ENCODE measurements around the gene BRWD1.

BRWD1 gene

DNA sequence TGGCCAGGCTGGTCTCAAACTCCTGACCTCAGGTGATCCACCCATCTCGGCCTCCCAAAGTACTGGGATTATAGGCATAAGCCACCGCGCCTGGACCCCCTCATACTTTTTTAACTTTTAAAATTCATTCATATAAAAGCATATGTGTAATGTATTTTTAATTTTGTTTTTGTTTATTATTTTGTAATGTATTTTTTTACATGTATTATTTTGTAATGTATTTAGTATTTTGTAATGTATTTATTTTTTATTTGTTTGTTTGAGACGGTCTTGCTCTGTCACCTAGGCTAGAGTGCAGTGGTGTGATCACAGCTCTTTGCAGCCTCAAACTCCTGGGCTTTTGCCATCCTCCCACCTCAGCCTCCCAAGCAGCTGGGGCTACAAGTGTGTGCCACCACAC is 12.0 kb upstream of the BRWD1 start:
- no peaks in the 10 kb centered on the region for H3K27me3 ChIP-seq (ENCODE audit: insufficient read depth, low read length)
- no peak overlapping the region for H3K4me3 ChIP-seq (ENCODE audit: low read length)
- no peaks in the 10 kb centered on the region for H3K4me1 ChIP-seq (ENCODE audit: insufficient read depth, low read length)
- no peaks in the 10 kb centered on the region for H3K36me3 ChIP-seq (ENCODE audit: insufficient read depth, low read depth, low read length)
- no peaks in the 10 kb centered on the region for H3K9me3 ChIP-seq (ENCODE audit: insufficient read depth, low read depth, low read length)
- no peak overlapping the region for H3K27ac ChIP-seq (ENCODE audit: low read length)
- no peak overlapping the region for H3K9ac ChIP-seq (ENCODE audit: low read depth, low read length)

DNA sequence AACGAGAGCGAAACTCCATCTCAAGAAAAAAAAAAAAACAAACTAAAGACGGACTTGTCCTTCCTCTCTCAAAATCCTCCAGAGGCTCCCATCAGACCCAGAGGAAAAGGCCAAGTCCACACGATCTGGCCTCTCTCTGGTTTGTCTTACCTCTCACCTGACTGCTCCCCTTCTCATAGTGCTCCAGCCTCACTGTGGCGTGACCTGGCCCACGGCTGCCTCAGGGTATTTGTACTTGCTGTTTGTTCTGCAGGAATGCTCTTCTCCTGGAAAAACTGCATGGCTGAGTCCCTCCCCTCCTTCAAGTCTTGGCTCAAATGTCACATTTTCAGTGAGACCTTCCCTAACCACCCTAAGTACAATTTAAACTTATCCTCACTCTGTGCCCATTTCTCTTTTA is 8.0 kb upstream of the BRWD1 start:
- H3K9me3 ChIP-seq (ENCODE audit: insufficient read depth, low read depth, low read length) = no peaks in the 10 kb centered on the region
- H3K27me3 ChIP-seq (ENCODE audit: insufficient read depth, low read length) = no peaks in the 10 kb centered on the region
- no peak overlapping the region for H3K27ac ChIP-seq (ENCODE audit: low read length)
- no peaks in the 10 kb centered on the region for H3K36me3 ChIP-seq (ENCODE audit: insufficient read depth, low read depth, low read length)
- no peaks in the 10 kb centered on the region for H3K4me1 ChIP-seq (ENCODE audit: insufficient read depth, low read length)
- H3K4me3 ChIP-seq (ENCODE audit: low read length) = no peak overlapping the region
- H3K9ac ChIP-seq (ENCODE audit: low read depth, low read length) = no peak overlapping the region

DNA sequence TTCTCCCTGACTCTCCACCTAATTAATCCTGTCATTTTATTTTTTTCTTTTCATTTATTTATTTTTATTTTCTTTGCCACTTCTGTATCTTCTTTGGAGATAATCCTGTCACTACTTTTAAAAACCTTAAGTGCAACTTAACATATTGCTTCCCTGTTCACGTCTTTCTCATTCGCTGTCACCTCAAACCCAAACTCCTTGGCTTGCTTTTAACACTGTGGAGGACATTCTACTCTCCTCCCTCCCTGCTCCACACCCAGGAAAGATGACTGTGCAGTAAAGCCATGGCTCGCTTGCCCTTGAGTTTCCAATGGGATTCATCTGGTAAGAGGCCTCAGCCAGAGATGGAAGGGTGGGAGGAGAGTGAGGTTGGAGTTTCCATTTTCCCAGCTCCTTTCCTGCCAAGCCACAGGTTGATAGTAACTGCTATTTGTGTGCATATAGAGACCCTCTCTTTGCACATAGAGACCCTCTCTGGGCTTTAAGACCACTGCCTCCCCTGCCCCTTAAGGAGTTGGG is 6.4 kb upstream of the BRWD1 start:
- Histone ChIP-seq H3K9me3 (ENCODE audit: insufficient read depth, low read depth, low read length) (no peaks in the 10 kb centered on the region), H3K27ac (ENCODE audit: low read length) (no peak overlapping the region), H3K36me3 (ENCODE audit: insufficient read depth, low read depth, low read length) (no peaks in the 10 kb centered on the region), H3K9ac (ENCODE audit: low read depth, low read length) (no peak overlapping the region), H3K27me3 (ENCODE audit: insufficient read depth, low read length) (no peaks in the 10 kb centered on the region), H3K4me3 (ENCODE audit: low read length) (no peak overlapping the region), H3K4me1 (ENCODE audit: insufficient read depth, low read length) (no peaks in the 10 kb centered on the region)

DNA sequence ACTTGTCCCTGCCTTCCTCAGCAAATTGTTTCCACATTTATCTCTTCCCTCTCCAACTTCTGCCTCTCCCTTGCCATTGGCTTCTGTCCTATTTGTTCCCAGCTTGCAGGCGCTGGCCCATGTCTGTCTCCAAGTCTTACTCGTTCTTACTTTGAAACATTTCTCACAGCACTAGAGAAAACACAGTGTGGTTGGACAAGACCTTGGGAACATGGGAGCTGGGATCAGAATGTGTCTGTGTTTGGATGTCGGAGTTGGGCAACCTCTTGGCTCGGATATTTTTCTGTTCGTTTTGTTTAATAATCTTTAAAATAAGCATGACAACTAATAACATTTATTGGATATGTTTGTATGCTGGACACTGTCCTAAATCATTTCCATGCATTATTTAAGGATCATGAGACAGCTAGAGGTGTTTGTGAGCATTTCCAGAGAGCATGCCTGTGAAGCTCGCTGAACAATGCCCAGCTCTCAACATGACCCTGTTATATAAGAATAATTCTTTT is 5.9 kb upstream of the BRWD1 start:
- no peak overlapping the region for H3K27ac ChIP-seq (ENCODE audit: low read length)
- H3K9me3 ChIP-seq (ENCODE audit: insufficient read depth, low read depth, low read length) = no peaks in the 10 kb centered on the region
- H3K4me1 ChIP-seq (ENCODE audit: insufficient read depth, low read length) = peaks cover 3% of the 10 kb centered on the region; the same call in 1 of the 2 replicates
- no peak overlapping the region for H3K9ac ChIP-seq (ENCODE audit: low read depth, low read length)
- no peaks in the 10 kb centered on the region for H3K36me3 ChIP-seq (ENCODE audit: insufficient read depth, low read depth, low read length)
- no peak overlapping the region for H3K4me3 ChIP-seq (ENCODE audit: low read length)
- H3K27me3 ChIP-seq (ENCODE audit: insufficient read depth, low read length) = no peaks in the 10 kb centered on the region

DNA sequence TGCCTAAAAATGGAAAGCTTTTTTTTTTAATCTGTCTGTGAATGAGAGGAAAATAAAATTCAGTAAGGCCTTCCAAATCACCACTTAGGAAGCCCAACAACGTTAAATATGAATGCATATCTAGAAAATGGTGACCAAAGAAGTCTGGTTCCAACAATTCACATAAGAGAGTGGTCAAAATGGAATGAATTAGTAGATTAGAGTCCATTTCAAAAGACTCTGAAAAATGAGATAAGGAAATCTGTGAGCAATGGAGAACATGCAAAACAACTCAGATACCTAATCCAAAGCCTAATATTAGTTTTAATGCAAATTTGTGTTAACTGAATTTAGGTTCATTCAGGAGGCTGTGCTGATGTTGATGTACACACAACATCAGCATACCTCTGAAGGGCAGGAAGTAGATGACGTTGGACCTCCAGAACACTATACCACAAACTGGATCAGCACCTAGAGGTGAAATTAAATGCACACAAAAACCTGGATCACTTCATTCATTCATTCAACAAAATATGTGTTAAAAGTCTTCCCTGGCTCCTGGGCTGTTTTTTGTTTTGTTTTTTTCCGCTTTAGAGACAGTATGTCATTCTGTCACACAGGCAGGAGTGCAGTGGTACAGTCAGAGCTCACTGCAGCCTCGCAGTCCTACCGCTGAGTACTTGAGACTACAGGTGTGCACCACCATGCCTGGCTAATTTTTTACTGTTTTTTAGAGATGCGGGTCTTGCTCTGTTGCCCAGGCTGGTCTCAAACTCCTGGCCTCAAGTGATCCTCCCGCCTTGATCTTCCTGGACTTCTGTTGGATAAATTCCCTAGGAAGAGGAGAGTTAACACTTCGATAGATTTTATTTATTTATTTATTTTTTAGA is 4.9 kb upstream of the BRWD1 start:
- H3K9me3 ChIP-seq (ENCODE audit: insufficient read depth, low read depth, low read length) = no peaks in the 10 kb centered on the region
- H3K9ac ChIP-seq (ENCODE audit: low read depth, low read length) = no peak overlapping the region
- H3K27ac ChIP-seq (ENCODE audit: low read length) = no peak overlapping the region
- H3K4me1 ChIP-seq (ENCODE audit: insufficient read depth, low read length) = peaks cover 3% of the 10 kb centered on the region; the same call in 1 of the 2 replicates
- no peak overlapping the region for H3K4me3 ChIP-seq (ENCODE audit: low read length)
- H3K36me3 ChIP-seq (ENCODE audit: insufficient read depth, low read depth, low read length) = no peaks in the 10 kb centered on the region
- no peaks in the 10 kb centered on the region for H3K27me3 ChIP-seq (ENCODE audit: insufficient read depth, low read length)

DNA sequence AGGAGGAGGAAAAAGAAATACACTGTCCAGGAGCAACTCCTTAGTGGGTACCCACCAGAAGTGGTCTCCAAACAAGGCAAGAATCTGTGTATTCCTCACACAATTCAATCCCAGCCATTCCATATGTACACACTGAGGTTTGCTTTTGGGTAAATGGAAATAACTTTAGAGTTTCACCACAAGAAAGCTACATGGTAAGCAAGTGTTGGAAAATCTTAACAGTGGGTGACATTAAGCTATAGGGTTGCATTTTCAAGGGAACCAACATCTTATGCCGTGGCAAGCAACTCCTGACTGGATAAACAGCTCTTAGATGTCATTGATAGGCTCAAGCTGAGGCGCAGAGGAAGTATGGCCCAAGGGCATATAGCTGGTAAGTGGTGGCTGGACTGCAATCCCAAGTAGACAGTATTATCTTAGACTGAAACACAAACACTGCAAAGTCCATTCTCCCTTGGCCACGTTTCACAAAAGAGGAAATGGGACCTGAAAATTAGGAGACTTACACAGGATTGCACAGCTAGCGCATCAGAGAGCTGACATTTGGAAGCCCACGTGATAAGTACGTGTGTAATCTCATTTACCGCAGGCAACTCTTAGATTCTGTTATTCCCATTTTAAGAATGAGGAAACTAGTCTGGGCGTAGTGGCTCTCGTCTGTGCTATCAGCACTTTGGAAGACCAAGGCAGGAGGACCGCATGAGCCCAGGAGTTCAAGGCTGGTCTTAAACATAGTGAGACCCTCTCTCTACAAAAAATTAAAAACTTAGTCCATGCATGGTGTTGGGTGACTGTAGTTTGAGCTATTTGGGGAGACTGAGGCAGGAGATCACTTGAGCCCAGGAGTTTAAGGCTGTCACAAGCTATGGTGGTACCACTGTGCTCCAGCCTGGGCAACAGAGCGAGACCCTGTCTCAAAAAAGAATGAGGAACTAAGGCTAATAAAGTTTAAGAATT is 4.0 kb upstream of the BRWD1 start:
- H3K9ac ChIP-seq (ENCODE audit: low read depth, low read length) = no peak overlapping the region
- no peaks in the 10 kb centered on the region for H3K9me3 ChIP-seq (ENCODE audit: insufficient read depth, low read depth, low read length)
- no peak overlapping the region for H3K27ac ChIP-seq (ENCODE audit: low read length)
- H3K4me1 ChIP-seq (ENCODE audit: insufficient read depth, low read length) = peaks cover 3% of the 10 kb centered on the region; the same call in 1 of the 2 replicates
- H3K27me3 ChIP-seq (ENCODE audit: insufficient read depth, low read length) = no peaks in the 10 kb centered on the region
- no peaks in the 10 kb centered on the region for H3K36me3 ChIP-seq (ENCODE audit: insufficient read depth, low read depth, low read length)
- no peak overlapping the region for H3K4me3 ChIP-seq (ENCODE audit: low read length)

DNA sequence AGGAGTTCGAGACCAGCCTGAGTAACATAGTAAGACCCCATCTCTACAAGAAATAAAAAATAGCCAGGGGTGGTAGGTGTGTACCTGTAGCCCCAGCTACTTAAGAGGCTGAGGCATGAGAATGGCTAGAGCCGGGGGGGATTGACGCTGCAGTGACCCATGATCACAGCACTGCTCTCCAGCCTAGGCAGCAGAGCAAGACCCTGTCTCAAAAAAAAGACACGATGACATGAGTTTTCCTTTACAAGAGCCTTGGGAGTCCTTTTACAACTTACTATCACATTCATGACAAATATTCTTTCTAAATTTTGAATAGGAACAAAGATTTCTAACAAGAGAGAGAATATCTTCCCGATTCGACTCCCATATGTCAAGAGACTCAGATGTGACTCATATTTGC is 3.3 kb upstream of the BRWD1 start:
- Histone ChIP-seq H3K9me3 (ENCODE audit: insufficient read depth, low read depth, low read length) (no peaks in the 10 kb centered on the region), H3K4me1 (ENCODE audit: insufficient read depth, low read length) (peaks cover 6% of the 10 kb centered on the region; the same call in 1 of the 2 replicates), H3K9ac (ENCODE audit: low read depth, low read length) (no peak overlapping the region), H3K4me3 (ENCODE audit: low read length) (no peak overlapping the region), H3K27ac (ENCODE audit: low read length) (no peak overlapping the region), H3K27me3 (ENCODE audit: insufficient read depth, low read length) (no peaks in the 10 kb centered on the region), H3K36me3 (ENCODE audit: insufficient read depth, low read depth, low read length) (peaks cover under 1% of the 10 kb centered on the region)

DNA sequence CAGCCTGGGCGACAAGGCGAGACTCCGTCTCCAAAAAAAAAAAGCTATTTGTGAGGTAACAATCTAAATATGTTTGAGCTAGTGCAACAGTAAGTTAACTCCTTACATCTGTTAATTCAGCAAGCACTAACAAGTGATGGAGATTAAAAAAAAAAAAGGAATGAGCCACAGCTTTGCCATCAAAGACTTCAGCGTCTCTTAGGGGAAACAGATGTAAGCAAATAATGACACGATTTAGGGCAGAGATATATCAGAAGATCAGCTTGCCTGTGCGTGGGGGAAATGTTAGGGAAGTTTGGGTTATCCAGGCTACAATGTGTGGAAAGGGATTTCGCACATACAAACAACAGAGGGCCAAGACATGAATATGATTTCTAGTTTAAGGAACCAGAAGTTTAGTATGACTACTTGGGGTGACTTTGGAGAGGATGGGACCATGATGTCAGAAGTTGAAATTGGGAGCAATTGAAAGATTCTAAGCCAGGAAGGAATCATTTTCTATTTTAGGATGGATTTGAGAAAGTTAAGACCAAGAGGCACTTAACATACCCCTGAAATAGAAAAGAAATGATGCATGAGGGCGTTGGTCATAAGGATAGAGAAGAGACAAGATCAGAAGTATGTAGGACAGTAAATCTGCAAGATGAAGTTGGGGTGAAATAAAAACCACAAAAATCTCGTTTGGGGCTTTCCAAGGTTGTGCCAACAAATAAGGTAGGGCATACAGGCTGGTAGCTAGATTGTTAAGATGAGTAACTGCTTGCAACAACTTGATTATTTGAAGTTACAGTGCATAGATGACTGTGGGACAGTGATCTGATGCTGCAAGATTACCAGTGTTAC is 2.4 kb upstream of the BRWD1 start:
- Histone ChIP-seq H3K4me3 (ENCODE audit: low read length) (no peak overlapping the region), H3K27me3 (ENCODE audit: insufficient read depth, low read length) (no peaks in the 10 kb centered on the region), H3K27ac (ENCODE audit: low read length) (no peak overlapping the region), H3K9me3 (ENCODE audit: insufficient read depth, low read depth, low read length) (no peaks in the 10 kb centered on the region), H3K9ac (ENCODE audit: low read depth, low read length) (no peak overlapping the region), H3K4me1 (ENCODE audit: insufficient read depth, low read length) (peaks cover 6% of the 10 kb centered on the region; the same call in 1 of the 2 replicates), H3K36me3 (ENCODE audit: insufficient read depth, low read depth, low read length) (peaks cover 7% of the 10 kb centered on the region)

DNA sequence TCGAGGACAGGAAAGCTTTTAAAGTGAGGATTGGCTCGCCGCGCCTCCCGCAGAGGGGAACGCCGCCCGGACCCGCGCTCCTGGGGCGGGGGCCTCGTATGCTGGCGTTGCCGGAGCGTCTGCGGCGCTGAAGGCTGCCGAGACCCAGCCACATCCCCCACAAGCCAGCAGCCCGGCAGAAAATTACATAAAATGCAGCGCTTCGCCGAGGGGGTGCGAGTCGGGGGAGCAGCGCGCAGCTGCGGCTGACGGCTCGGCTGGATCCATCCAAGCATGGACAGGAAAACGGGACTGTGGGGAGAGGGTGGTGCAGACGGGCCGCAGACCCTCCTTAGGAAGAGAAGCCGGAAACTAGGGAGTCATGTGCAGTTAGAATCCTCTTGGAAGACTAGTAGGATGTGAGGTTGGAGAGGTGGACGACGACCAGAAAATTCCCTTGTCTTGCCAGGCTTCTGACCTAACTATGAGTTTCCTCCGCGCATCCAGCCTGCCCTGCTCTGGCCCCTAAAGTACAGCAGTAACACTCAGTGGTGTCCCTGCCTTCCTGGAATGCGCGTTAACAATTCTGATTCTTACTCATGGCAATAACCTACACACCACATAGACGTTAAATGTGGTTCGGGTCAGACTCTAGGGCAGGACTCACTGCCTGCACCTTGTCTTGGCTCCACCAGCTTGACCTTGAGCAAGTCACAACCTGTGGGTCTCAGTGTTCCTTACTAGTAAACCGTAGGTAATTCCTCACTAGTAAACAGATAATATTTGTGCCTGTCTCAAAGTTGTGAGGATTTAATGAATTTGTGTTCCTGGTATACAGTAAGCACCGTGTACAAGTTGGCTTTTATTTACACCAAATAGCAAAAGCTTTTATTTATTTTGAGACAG is 953 bp upstream of the BRWD1 start:
- H3K27ac ChIP-seq (ENCODE audit: low read length) = peak overlapping the region; percentile 68
- H3K4me3 ChIP-seq (ENCODE audit: low read length) = peak overlapping the region; percentile 79
- no peaks in the 10 kb centered on the region for H3K9me3 ChIP-seq (ENCODE audit: insufficient read depth, low read depth, low read length)
- peaks cover 6% of the 10 kb centered on the region; the same call in 1 of the 2 replicates for H3K4me1 ChIP-seq (ENCODE audit: insufficient read depth, low read length)
- H3K9ac ChIP-seq (ENCODE audit: low read depth, low read length) = peak overlapping the region; percentile 82
- H3K27me3 ChIP-seq (ENCODE audit: insufficient read depth, low read length) = no peaks in the 10 kb centered on the region
- peaks cover 19% of the 10 kb centered on the region for H3K36me3 ChIP-seq (ENCODE audit: insufficient read depth, low read depth, low read length)

DNA sequence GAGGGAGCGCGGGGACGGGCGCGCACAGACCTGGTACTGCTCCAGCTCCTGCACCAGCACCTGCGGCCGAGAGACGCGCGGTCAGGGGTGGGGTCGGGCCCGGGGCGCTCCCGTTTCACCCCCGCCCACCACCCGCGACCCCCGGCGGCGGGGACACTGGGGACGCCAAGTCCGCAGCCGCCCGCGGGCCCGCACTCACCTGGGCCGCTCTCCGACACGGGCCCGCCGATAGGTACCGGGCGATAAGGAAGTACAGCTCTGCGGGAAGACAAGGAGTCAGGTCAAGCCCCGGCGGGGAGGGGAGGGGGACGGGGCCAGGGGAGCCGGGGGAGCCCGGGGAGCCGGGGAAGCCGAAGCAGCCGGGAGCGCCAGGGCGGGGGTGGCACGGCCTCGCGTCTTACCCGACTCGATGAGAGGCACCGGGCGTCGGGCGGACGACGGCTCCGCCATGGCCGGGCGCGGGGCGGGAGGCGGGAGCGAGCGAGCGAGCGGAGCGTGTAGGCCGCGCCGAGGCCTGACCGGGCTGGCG is 326 bp downstream of the BRWD1 start:
- Histone ChIP-seq H3K9me3 (ENCODE audit: insufficient read depth, low read depth, low read length) (no peaks in the 10 kb centered on the region), H3K4me1 (ENCODE audit: insufficient read depth, low read length) (peaks cover 6% of the 10 kb centered on the region; the same call in 1 of the 2 replicates), H3K9ac (ENCODE audit: low read depth, low read length) (peak overlapping the region; percentile 56; the same call in 1 of the 2 replicates), H3K4me3 (ENCODE audit: low read length) (peak overlapping the region; percentile 79; the same call in 1 of the 2 replicates), H3K27me3 (ENCODE audit: insufficient read depth, low read length) (no peaks in the 10 kb centered on the region), H3K27ac (ENCODE audit: low read length) (no peak overlapping the region), H3K36me3 (ENCODE audit: insufficient read depth, low read depth, low read length) (peaks cover 26% of the 10 kb centered on the region)

Measured in iPS-20b (cell line).